Memory B cell (primary cell): ENCODE measurements around the gene HOXC10.

Experiments used
- ATAC-seq: fragments of 150-1000 bp; cut with Tn5 transposase; 2 replicates; pipeline ENCODE4 v1.10.0; 2021; ENCODE audit warnings: low read depth, mild to moderate bottlenecking, moderate library complexity
- DNase-seq, 2 donors: peaks; one replicate each; pipeline ENCODE4 v3.0.0; 2022; ENCODE audit warnings: low spot score in 2 of 2
- H3K27ac Mint-ChIP-seq: one replicate; pipeline ENCODE4 v1.8.0; 2022; ENCODE audit warnings: mild to moderate bottlenecking, moderate library complexity, mixed read lengths
- H3K27me3 Mint-ChIP-seq: one replicate; pipeline ENCODE4 v1.8.0; 2022; ENCODE audit warnings: mixed read lengths
- H3K36me3 Mint-ChIP-seq: one replicate; pipeline ENCODE4 v1.8.0; 2022; ENCODE audit warnings: mild to moderate bottlenecking, mixed read lengths
- H3K4me1 Mint-ChIP-seq: one replicate; pipeline ENCODE4 v1.8.0; 2022; ENCODE audit warnings: mixed read lengths
- H3K4me3 Mint-ChIP-seq: one replicate; pipeline ENCODE4 v1.8.0; 2022; ENCODE audit warnings: mild to moderate bottlenecking, moderate library complexity, mixed read lengths
- H3K9me3 Mint-ChIP-seq: one replicate; pipeline ENCODE4 v1.8.0; 2022; ENCODE audit warnings: mixed read lengths

HOXC10 gene

DNA sequence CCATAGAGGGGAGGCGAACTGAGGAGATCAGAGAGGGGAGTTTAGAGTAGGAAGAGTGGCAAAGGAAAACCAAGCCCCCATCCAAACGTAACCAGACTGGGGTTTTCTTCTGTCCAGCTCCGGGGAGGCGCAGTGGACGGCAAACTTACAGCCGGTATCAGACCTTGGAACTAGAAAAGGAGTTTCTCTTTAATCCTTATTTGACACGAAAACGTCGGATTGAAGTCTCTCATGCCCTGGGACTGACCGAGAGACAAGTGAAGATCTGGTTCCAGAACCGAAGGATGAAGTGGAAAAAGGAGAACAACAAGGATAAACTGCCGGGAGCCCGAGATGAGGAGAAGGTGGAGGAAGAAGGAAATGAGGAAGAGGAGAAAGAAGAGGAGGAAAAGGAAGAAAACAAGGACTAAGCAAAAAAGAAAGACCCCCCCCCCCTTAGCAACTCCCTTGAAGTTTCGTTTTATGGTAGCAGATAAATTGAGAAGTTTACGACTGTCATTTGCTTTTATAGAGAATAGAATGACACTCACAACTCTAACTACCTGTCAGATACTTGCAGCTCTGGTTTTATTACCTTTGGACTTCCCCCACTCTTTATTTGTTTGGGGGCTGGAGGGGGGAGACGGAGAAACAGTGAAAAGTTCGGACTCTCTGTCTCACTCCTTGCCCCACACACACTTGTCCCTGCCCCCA is 26.2 kb downstream of the HOXC10 start:
- Mint-ChIP-seq H3K4me3 (no peak overlapping the region), H3K4me1 (peaks cover 16% of the 10 kb centered on the region), H3K36me3 (no peaks in the 10 kb centered on the region), H3K27ac (no peak overlapping the region), H3K9me3 (no peaks in the 10 kb centered on the region), H3K27me3 (peaks cover 39% of the 10 kb centered on the region)
- DNase-seq (no peak), ATAC-seq (no peak)

DNA sequence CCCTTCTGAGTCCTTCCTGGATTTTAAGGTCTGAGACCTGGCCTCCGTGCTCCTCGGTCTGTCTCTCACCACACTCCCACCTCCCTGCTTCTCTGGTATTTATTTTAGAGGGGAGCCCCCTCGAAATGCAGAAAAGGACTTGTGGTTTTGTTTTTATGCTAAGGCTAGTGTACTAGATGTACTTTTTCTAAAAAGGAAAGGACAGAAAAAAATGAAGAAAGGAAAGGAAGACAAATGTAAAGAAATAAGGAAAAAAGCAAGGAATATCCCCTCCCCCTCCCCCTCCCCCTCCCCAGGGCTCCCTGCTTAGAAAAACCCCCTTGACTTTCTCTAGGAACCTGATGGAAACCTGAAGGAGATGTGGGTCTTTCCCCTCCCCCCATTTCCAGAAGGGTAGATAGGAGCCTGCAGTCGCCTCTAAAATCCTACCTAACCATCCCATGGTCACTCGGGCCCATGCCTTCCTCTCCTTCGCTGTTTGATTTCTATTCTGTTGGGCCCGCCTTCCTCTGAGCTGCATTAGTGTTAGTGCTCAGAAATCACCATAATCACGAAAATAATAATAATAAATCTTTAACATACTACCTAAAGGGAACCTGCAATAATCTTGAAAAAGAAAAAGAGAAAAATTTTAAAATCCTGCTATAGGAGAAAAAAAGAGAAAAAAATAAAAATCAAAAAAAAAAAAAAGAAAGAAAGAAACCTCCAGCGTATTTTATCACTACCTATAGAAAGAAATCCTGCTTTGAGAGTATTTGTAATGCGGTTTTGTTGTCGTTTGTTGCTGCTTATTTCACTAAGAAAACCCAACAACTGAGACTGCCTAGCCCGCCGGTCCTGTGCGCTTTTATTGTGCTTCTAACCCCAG is 27.0 kb downstream of the HOXC10 start:
- Mint-ChIP-seq H3K27me3 (peaks cover 35% of the 10 kb centered on the region), H3K4me3 (no peak overlapping the region), H3K27ac (no peak overlapping the region), H3K4me1 (peaks cover 12% of the 10 kb centered on the region), H3K9me3 (no peaks in the 10 kb centered on the region), H3K36me3 (no peaks in the 10 kb centered on the region)
- DNase-seq (no peak), ATAC-seq (no peak)

DNA sequence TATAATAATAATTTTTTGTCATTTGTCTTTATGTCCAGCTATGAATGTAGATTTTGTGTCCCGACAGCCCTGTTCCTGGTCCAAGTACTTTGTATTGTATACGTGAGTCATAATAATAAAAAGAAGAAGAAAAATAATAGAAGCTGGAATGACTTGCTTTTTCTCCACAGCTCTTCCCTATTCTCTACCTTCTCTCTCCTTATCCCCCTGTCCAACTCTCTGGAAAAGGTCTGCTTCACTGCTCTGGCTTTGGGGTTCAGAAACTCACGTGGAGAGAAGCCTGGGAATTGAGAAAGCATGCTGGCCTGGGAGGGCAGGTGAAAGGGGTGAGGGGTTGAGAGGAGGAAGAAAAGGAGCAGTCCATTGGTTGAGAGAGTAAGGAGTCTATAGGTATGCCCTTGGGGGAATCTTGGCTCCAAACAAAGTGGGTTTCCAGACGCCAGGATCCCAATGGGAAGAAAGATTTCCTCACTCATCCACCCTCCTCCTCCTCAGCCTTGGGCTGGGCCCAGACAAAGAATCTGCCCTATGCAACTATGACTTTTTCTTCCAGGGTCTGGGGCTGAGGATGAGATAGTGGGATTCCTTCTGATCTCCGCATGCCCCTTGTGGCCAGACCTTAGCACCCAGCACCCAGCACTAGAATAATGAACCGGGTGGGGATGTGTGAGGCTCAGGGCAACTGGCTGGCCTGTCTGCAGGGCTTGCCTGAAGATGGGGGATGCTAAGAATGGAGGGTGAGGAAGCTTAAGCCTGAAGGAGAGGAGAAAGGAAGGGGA is 27.9 kb downstream of the HOXC10 start:
- no peak overlapping the region for H3K27ac Mint-ChIP-seq
- peaks cover 2% of the 10 kb centered on the region for H3K36me3 Mint-ChIP-seq
- H3K4me1 Mint-ChIP-seq, result peaks cover 20% of the 10 kb centered on the region
- H3K27me3 Mint-ChIP-seq, result peaks cover 38% of the 10 kb centered on the region
- peaks cover 1% of the 10 kb centered on the region for H3K9me3 Mint-ChIP-seq
- no peak overlapping the region for H3K4me3 Mint-ChIP-seq
- no peak for ATAC-seq
- DNase-seq, result no peak

DNA sequence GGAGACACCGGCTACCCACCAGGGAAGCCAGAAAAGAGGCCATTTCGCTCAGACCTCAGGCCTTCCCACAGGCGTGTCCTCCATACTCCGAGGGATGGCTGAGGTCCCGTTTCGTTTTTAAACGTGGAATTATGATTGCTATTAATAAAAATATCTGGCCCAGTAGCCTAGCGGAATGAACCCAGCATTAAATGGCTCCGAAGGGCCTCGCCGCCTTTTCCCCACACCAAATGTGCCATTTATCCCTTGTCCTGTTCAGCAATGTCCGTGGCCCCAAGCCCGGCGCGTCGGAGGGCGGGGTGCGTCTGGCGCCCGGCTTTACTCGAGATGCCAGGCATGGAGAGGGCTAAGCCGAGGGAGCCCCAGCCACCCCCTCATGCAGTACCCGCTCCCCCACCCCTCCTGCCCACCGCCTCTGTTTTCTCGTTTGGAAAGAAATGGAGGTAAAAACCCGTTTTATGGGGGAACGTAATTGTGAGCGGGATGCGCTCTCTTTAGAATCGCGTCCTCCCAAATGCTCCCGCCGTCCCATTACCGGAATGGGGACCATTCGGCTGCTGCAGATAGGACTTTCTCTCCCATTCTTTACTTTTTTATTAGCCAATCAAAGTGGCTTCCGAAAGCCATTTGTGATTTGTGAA is 29.6 kb downstream of the HOXC10 start:
- peaks cover 21% of the 10 kb centered on the region for H3K4me1 Mint-ChIP-seq

DNA sequence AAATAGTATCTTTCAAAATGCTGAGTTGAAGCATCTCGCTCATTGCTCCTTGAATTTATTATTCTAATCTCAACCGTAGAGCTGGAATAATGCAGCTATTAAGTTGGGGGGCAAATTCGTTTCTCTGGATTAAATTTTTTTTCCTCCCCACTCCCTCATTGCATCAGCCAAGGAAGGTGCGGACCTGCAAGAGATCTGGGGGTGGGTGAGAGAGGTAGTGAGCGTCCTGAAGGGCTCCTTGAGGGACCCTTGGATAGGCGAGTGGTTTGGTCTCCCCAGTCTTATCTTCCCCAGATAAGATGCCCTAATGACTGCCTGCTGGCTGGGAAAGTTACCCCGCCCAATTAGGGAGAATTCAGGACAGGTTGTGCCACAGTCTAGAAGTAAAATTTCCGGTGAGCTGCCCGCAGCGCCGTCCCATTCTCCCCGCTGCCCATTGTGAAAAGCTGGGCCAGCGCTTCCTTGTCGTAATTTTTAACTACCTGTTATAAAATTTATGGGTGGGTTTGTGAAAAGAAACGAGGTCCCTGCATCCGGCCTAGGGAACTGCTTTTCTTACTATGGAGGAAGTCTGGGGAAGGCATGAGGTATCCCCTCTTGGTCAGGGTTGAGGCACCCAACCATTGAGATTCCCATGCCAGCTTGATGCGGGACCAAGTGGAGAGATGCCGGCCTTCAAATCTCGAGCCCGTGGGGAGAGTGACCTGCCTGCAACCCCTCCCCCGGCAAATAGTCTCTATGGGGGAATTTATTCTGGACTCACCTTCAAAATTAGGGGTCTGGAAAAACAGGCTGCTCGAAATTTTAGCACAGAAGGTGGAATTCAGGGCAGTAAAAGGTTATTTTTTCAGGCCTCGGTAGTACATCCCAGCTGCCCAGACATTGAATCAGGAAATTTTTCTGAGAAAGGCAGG is 30.3 kb downstream of the HOXC10 start:
- Mint-ChIP-seq H3K36me3 (peaks cover 2% of the 10 kb centered on the region), H3K27me3 (peaks cover 29% of the 10 kb centered on the region), H3K27ac (peak overlapping the region; percentile 68), H3K4me3 (no peak overlapping the region), H3K4me1 (peaks cover 22% of the 10 kb centered on the region), H3K9me3 (peaks cover 1% of the 10 kb centered on the region)
- ATAC-seq, result no peak
- no peak for DNase-seq

More for the DNA sequence above, 29.6 kb downstream of the HOXC10 start:
- H3K27me3 Mint-ChIP-seq, result peaks cover 34% of the 10 kb centered on the region
- H3K9me3 Mint-ChIP-seq, result peaks cover 1% of the 10 kb centered on the region
- H3K4me3 Mint-ChIP-seq, result no peak overlapping the region
- DNase-seq (no peak), ATAC-seq (no peak)
- peak overlapping the region; percentile 68 for H3K27ac Mint-ChIP-seq
- H3K36me3 Mint-ChIP-seq, result peaks cover 2% of the 10 kb centered on the region

DNA sequence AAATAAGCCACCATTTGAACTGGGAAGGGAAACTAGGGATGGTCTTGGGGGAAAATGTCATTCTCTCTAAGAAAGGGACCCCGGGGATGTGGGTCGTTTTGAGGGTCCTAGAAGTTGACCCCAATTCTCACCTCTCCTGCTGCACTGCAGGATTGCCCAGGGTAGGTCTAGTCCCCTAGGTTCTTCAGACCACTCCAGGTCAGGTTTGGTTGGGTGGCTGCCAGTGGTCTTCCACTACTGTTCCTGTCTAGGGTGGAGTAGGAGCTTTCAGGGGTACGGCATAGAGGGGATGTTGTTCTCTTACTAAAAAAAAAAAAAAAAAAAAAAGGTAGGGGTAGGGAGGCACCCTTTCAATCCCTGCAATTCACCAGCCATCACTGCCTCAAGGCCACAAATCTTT is 31.1 kb downstream of the HOXC10 start:
- Mint-ChIP-seq H3K27ac (no peak overlapping the region), H3K27me3 (peaks cover 26% of the 10 kb centered on the region), H3K9me3 (peaks cover 1% of the 10 kb centered on the region), H3K36me3 (peaks cover 2% of the 10 kb centered on the region), H3K4me3 (no peak overlapping the region), H3K4me1 (peaks cover 21% of the 10 kb centered on the region)
- DNase-seq, result no peak
- no peak for ATAC-seq

DNA sequence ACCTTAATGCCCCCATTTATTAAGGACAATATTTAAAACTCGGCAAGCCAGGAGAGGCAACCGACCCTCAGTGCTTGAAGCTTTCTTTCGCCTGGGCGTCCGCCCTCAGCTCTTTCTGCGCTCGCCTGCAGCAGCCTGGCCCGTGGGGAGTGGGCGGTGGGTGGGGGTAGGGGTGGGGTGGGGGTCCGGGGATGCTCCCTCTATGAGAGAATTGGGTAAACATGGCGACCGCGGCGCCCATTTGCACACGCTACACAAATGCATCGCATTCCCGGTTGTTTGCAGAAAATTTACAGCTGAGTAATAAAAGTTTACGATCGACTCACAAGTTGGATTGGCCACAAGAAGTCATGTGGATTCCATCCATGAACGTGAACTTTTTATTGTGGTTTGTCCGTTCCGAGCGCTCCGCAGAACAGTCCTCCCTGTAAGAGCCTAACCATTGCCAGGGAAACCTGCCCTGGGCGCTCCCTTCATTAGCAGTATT is 31.6 kb downstream of the HOXC10 start:
- DNase-seq (no peak), ATAC-seq (no peak)
- Mint-ChIP-seq H3K9me3 (peaks cover 1% of the 10 kb centered on the region), H3K27me3 (peaks cover 23% of the 10 kb centered on the region), H3K36me3 (peaks cover 2% of the 10 kb centered on the region), H3K4me3 (no peak overlapping the region), H3K27ac (no peak overlapping the region), H3K4me1 (peaks cover 17% of the 10 kb centered on the region)

DNA sequence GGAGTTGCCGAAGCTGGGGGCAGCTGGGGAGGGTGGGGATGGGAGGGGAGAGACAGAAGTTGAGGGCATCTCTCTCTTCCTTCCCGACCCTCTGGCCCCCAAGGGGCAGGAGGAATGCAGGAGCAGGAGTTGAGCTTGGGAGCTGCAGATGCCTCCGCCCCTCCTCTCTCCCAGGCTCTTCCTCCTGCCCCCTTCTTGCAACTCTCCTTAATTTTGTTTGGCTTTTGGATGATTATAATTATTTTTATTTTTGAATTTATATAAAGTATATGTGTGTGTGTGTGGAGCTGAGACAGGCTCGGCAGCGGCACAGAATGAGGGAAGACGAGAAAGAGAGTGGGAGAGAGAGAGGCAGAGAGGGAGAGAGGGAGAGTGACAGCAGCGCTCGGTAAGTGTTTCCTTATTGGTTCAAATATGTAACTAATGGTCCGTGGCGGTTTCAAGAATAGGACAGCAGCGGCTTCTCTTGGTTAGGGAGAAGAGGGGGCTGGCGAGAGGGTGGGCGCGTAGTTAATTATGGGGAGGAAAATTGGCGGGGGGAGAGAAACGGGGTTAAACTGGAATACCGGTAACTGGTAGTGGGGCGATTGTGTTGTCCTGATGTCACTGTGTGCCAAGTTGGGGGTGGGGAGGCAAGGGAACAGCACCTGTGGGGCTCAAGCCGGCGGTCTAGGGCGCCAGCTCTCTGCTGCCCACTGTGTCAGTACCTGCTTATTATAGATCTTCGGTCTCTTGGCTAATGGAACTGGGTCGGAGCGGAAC is 32.3 kb downstream of the HOXC10 start:
- H3K27ac Mint-ChIP-seq, result peak overlapping the region; percentile 85
- ATAC-seq (peak; percentile 34), DNase-seq (no peak)
- peaks cover 2% of the 10 kb centered on the region for H3K36me3 Mint-ChIP-seq
- peaks cover 1% of the 10 kb centered on the region for H3K9me3 Mint-ChIP-seq
- H3K27me3 Mint-ChIP-seq, result peaks cover 22% of the 10 kb centered on the region
- H3K4me1 Mint-ChIP-seq, result peaks cover 19% of the 10 kb centered on the region
- H3K4me3 Mint-ChIP-seq, result peak overlapping the region; percentile 86

DNA sequence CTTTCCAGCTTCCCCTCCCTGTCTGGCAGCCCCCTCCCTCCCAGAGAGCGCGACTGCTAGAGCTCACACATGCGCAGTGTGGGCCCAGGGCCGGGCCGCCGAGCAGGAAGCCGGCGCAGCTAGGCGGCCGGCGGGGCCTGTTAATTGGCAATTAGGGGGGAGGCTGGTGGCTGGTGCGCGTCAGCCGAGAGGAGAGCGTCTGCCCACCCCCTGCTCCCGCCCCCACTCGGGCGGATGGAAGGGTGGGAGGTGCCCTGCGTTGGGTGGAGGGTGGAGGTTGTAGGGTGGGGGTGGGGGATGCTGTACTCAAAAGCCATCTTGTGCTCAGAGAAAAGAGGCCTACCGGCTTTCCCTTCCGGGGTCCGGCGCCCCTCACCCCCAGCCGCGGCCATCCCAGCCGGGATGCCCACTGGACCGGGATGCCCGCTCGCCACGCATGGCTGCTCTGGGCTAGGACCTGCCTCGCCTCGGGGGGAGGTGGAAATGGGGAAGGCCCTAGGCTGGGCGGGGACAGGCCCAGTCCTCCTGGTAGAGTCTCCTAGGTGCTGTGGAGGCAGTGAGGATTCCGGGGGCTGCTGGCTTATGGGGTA is 33.0 kb downstream of the HOXC10 start:
- ATAC-seq, result peak; percentile 81
- Mint-ChIP-seq H3K27ac (peak overlapping the region; percentile 85), H3K4me1 (peaks cover 19% of the 10 kb centered on the region), H3K27me3 (peaks cover 20% of the 10 kb centered on the region), H3K9me3 (peaks cover 1% of the 10 kb centered on the region), H3K36me3 (peaks cover 2% of the 10 kb centered on the region), H3K4me3 (peak overlapping the region; percentile 86)
- DNase-seq, result peak; percentile 71 to 72

DNA sequence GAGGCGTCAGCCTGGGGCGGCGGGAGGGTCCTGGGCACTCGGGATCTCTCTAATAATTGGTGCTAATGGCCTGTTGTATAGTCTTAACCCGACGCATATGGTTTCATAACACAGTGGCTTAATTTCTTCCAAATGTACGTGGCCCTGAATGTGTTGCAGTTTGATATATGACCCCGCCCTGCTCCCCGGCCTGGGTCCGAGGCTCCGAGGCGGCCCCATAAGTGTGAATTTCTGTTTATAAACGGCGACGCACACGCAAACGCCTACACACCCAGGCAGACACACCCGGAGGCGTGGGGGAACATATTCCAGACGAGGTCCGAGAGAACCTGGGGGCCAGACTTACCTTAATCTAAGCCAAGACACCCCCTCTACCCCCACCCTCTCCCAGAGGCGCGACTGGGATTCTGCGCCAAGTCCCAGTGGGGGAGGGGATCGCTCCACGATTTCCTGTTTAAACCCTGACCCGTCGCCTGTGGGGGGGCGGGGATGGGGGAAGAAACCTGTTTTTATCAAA is 33.6 kb downstream of the HOXC10 start:
- Mint-ChIP-seq H3K4me3 (peak overlapping the region; percentile 86), H3K4me1 (peaks cover 19% of the 10 kb centered on the region), H3K27ac (peak overlapping the region; percentile 85), H3K9me3 (peaks cover 1% of the 10 kb centered on the region), H3K36me3 (peaks cover 2% of the 10 kb centered on the region), H3K27me3 (peaks cover 19% of the 10 kb centered on the region)
- no peak for ATAC-seq
- no peak for DNase-seq

DNA sequence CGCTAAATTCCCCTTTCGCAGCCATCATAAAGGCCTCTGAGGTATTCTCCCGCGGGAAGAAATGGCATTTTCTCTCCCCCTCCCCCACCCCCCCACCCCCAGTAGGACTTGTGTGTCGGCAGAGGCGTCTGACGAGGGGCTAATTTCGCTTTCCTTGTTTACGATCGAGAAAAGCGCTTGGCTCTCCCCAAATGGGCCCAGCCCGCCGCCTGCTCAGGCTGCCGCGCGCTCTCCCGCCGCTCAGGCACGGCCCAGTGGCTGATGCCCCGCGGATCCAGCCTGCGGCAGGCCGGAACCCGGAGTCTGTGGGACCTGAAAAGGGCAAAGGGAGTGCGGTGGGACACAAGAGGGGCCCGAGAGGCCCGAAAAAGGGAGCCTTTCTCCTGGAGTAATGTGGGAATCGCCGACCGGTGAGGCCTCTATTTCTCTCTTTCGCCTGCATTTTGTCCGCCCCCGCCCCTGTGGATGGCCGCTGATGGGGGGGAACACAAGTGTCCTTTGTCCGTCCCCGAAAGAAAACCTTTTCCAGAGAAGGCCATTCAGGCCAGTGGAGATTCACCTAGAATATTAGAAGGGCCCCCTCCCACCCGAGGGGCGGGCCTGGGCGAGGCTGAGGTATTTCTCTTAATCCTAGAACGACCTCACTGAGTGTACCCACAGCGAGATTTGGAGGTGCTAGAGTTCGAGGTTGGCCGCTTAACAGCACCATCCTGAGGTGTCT is 34.3 kb downstream of the HOXC10 start:
- H3K4me3 Mint-ChIP-seq, result peak overlapping the region; percentile 41
- peaks cover 2% of the 10 kb centered on the region for H3K36me3 Mint-ChIP-seq
- peaks cover 22% of the 10 kb centered on the region for H3K27me3 Mint-ChIP-seq
- ATAC-seq (no peak), DNase-seq (no peak)
- H3K27ac Mint-ChIP-seq, result no peak overlapping the region
- H3K4me1 Mint-ChIP-seq, result peaks cover 19% of the 10 kb centered on the region
- H3K9me3 Mint-ChIP-seq, result peaks cover 1% of the 10 kb centered on the region
